Measurements from ENCODE around the gene NCAPH2. TPM values are rescaled to one million over a fixed set of nuclear protein-coding genes. Genes with fewer than 3 reads are reported as not detected.

NCAPH2 gene
- total RNA-seq, 2 donors from 2014 or later: 30.6 to 35.9 TPM

GRCh38 chr22:50461536-50461935 is 46.5 kb upstream of the NCAPH2 start:
- H3K27me3 ChIP-seq: no peaks in the 10 kb centered on the region
- no peaks in the 10 kb centered on the region for H3K4me1 ChIP-seq
- no peak for DNase-seq
- WGBS, 2 donors: 91 to 92% methylated on average over 4 to 22 of the region's 26 CpGs
- intact Hi-C loops (cut with DNase I): no loop called here
- H3K36me3 ChIP-seq (replicated peaks in 1 of 2; ENCODE audit: insufficient read depth in 1 of 2, low read depth in 2 of 2): peaks cover 43 to 61% of the 10 kb centered on the region in 2 donors
- no peak overlapping the region for H3K4me3 ChIP-seq
- ATAC-seq: no peak
- no peaks in the 10 kb centered on the region for H3K9me3 ChIP-seq
- H3K27ac ChIP-seq: no peak overlapping the region
- TF ChIP-seq POLR2A (IDR thresholded peaks at IDR 0.05): no peak
- TF ChIP-seq, protein P1, sequence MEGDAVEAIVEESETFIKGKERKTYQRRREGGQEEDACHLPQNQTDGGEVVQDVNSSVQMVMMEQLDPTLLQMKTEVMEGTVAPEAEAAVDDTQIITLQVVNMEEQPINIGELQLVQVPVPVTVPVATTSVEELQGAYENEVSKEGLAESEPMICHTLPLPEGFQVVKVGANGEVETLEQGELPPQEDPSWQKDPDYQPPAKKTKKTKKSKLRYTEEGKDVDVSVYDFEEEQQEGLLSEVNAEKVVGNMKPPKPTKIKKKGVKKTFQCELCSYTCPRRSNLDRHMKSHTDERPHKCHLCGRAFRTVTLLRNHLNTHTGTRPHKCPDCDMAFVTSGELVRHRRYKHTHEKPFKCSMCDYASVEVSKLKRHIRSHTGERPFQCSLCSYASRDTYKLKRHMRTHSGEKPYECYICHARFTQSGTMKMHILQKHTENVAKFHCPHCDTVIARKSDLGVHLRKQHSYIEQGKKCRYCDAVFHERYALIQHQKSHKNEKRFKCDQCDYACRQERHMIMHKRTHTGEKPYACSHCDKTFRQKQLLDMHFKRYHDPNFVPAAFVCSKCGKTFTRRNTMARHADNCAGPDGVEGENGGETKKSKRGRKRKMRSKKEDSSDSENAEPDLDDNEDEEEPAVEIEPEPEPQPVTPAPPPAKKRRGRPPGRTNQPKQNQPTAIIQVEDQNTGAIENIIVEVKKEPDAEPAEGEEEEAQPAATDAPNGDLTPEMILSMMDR (IDR thresholded peaks at IDR 0.05): no peak

DNA sequence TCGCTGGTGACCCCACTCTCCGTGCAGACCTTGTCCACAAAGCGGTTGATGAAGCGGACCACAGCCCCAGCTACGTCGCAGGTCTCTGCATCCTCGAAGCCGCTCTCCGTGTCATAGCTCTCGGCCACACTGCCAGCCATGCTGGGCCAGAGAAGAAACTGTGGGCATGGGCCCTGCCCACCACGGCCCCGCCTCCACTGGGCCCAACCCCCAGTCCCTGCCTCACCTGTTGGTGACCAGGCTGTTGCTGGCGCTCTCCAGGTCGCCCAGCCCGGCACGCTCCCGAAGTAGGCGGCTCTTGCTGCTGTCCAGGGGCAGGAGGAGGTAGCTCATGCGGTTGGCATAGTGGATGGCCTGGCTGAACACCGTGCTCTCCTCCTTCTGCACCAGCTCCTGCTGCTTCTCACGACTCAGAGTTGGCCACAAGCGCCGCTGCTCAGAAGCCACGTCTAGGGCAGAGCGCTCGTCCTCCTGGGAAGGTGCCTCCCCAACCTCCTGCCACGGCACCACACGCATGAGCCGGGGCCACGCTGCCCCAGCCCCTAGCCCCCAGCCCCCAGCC is 46.0 kb upstream of the NCAPH2 start:
- TF ChIP-seq, protein P1 (IDR thresholded peaks at IDR 0.05): no peak
- TF ChIP-seq POLR2A (IDR thresholded peaks at IDR 0.05): no peak
- 90 to 94% methylated on average over 20 to 29 of the region's 30 CpGs for WGBS, 2 donors
- no peak overlapping the region for H3K27ac ChIP-seq
- H3K36me3 ChIP-seq (replicated peaks in 1 of 2; ENCODE audit: insufficient read depth in 1 of 2, low read depth in 2 of 2): peaks cover 48 to 65% of the 10 kb centered on the region in 2 donors
- intact Hi-C loops (cut with DNase I): no loop called here
- H3K4me1 ChIP-seq: no peaks in the 10 kb centered on the region
- no peaks in the 10 kb centered on the region for H3K9me3 ChIP-seq
- no peak overlapping the region for H3K4me3 ChIP-seq
- no peak for ATAC-seq
- H3K27me3 ChIP-seq: no peaks in the 10 kb centered on the region
- DNase-seq: no peak

GRCh38 chr22:50463188-50463900 is 44.7 kb upstream of the NCAPH2 start:
- Histone ChIP-seq H3K9me3 (no peaks in the 10 kb centered on the region), H3K27ac (no peak overlapping the region), H3K4me1 (no peaks in the 10 kb centered on the region), H3K4me3 (no peak overlapping the region), H3K27me3 (no peaks in the 10 kb centered on the region), H3K36me3 (replicated peaks in 1 of 2; ENCODE audit: insufficient read depth in 1 of 2, low read depth in 2 of 2) (peaks cover 49 to 69% of the 10 kb centered on the region in 2 donors)
- DNase-seq: no peak
- intact Hi-C loops (cut with DNase I): no loop called here
- 90 to 92% methylated on average over 17 to 28 of the region's 28 CpGs for WGBS, 2 donors
- TF ChIP-seq, protein P1 (IDR thresholded peaks at IDR 0.05): no peak
- TF ChIP-seq POLR2A (IDR thresholded peaks at IDR 0.05): no peak
- no peak for ATAC-seq

- H3K36me3 ChIP-seq (replicated peaks in 1 of 2; ENCODE audit: insufficient read depth in 1 of 2, low read depth in 2 of 2): peaks cover 49 to 63% of the 10 kb centered on the region in 2 donors
- no peaks in the 10 kb centered on the region for H3K27me3 ChIP-seq
- ATAC-seq: no peak
- DNase-seq: no peak
- no peaks in the 10 kb centered on the region for H3K9me3 ChIP-seq
- WGBS, 2 donors: 73 to 95% methylated on average over 8 to 22 of the region's 24 CpGs
- no peak for TF ChIP-seq POLR2A (IDR thresholded peaks at IDR 0.05)
- TF ChIP-seq, protein P1 (IDR thresholded peaks at IDR 0.05): no peak
- no peak overlapping the region for H3K4me3 ChIP-seq
- H3K27ac ChIP-seq: no peak overlapping the region
- intact Hi-C loops (cut with DNase I): no loop called here
- H3K4me1 ChIP-seq: peaks cover 5% of the 10 kb centered on the region
Measured at GRCh38 chr22:50464451-50464850, 43.6 kb upstream of the NCAPH2 start.
